CD4-positive, alpha-beta T cell treated with Interleukin-17A for 1 hour (primary cell): Measurements from ENCODE around the gene ABAT.

ENCODE experiments used
- DNase-seq: peaks from one replicate; pipeline ENCODE4 v3.0.0-alpha.2; 2020

Gene ABAT

DNA sequence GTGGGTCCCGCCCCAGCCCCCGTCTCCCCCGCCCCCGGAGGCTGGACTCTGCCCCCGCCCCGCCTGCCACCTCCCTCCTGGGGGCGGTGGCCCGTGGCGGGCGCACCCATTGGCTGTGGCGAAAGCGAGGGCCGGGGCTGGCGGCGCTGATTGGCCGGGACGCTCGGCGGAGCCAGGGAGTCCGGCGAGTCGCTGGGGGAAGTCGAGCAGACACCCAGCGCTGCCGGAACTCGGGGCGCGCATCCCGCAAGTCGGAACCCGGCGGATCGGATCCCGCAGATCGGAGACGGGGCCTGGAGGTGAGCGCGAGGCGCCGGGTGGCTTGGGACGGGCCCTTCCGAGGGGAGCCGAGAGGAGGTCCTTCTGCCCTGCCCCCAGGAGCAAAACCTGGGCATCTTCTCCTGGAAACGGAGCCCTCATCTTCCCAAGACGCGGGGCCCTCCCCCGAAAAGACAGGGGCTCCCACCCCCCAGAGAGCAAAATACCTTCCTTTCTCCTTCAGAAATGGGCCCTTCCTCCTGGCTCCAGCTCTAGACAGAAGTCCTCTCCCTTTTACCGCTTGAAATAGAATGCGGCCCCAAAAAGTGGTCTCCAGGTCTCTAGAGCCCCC lies at the start of gene ABAT:
Gene ABAT, plus strand, starts transcription at position 205 of the 610 bp plus-strand sequence. CDS start 61,123 bp downstream, outside the sequence.
- DNase-seq, result peak; percentile 90

DNA sequence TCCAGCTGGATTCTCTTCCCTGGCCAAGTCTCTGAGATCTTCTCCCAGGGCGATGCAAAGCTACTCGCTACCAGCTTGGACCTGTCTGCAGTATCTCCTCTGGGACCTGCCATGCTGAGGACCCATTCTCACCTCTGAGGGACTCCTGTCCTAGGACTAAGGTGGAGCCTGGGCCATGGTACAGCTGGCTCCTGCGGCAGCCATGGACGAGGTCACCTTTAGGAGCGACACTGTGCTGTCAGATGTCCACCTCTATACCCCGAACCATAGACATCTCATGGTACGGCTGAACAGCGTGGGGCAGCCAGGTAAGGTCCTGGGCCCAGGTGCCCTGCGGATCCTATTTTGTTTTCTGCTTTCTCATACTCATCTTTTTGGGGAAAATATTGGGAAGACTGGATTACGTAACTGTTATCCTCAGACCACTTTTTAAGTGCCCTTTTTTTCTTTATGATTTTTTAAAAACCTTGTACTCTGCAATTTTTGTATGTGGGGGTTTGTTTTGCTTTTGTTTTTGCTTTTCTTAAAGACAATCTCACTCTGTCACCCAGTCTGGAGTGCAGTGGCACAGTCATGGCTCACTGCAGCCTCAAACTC lies 48.8 kb upstream of the ABAT start:
- no peak for DNase-seq

DNA sequence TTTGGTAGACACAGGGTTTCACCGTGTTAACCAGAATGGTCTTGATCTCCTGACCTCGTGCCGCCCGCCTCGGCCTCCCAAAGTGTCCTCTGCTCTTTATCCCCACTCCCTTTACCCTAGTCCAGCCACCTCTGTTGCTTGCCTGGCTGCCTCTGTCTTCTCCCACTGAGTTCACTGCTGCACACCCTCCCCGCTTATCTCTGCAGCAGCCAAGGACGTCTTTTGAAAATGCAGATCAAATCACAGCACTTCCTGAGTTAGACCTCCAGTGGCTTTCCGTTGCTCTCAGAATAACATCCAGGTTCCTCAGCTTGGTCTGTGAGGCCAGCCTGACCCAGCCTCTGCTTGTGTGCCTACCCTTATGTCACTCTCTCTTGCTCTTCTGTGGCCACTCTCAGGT lies 47.5 kb upstream of the ABAT start:
- DNase-seq, result no peak

DNA sequence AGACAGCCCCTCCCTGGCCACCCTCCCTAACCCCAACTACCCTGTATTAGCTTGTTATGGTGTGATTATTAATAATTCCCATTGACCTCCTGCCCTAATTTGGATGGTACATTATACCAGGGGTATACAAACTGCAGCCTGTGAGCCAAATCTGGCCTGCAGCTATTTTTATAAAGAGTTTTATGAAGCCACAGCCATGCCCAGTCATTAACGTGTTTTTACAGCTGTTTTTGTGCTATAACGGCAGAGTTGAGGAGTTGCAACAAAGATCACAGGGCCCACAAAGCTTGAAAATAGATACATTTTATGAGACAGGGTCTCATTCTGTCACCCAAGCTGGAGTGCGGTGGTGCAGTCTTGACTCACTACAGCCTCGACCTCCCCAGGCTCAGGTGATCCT lies 47.0 kb upstream of the ABAT start:
- no peak for DNase-seq

DNA sequence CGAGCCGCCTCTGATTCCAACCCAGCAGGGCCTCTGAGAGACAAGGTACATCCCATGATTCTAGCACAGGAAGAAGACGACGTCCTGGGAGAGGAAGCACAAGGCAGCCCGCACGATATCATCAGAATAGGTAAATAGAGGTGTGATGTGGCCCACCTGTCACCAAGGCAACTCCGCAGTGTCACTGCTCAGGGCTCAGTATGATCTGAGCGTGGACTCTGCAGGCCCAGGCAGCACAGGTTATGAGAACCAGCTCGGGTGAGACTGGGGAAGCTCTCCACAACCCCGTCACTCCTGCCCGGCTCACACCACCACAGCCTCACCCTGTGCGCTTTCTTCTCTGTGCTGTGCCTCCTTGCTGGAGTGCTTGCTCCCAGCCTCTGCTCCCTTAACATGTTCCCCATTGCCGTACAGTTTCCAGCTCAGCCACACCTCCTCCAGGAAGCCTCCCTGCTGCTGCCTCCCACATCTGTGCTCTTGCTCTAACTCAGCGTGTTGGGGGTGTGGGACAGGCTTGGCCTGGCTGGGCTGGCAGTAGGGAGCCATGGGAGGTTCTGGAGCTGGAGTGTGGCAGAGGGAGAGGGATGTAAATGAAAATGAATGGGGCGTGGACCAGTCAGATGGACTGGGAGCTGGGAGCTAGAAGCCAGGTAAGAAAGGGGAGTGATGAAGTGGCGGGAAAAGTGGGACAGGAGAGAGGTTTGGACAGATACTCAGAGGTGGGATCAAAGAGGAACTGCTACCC lies 45.3 kb upstream of the ABAT start:
- no peak for DNase-seq

DNA sequence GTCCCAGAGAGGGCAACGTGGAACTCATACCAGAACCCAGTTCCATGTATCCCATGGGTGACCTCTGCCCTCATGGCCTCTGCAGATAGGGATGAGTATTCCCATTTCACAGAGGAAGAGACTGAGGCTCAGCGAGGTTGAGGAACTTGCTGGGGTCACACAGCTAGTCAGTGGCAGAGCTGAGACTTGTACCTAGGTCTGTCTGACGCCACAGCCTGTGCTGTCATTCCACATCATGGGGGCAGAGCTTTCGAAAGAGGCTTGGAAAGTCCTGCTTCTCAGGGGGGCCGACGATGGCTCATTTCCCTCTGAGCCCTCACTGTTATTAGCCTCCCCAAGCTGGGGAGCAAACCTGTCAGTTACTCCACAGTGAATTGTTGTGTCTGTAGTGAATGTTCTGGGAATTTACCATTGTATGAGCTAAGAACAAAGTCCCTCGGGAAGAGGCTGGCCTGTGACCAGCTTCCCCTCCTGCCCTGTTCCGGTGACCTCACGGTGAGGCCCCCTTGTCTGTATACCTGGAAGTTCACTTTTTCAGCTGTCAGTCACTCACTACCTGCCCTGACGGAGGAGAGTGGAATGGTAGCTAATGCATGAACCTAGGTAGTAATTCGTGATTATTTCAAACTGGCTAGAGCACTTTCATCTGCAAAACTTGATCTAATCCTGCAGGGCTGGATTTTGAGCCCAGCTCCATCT lies 44.0 kb upstream of the ABAT start:
- DNase-seq, result no peak

DNA sequence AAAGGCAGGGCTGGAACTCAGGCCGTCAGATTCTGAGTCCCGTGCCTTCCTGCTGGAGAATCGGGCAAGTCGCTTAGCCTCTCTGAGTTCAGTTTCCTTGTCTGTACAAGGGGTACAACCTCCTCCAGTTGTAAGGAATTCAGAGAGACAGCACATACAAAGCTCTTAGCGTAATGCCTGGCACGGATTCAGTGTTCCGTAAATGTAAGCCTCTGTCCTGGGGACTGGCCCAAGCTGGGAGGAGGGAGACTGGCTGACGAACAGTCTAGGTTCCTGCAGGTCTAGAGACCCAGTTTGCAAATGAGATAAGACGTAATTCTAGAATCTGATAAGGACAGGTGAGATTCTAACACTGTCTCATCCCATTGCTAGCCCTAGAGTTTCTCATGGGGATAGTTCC lies 43.0 kb upstream of the ABAT start:
- no peak for DNase-seq

- DNase-seq, result no peak
Measured at GRCh38 chr16:8631818-8632465, 42.5 kb upstream of the ABAT start.

DNA sequence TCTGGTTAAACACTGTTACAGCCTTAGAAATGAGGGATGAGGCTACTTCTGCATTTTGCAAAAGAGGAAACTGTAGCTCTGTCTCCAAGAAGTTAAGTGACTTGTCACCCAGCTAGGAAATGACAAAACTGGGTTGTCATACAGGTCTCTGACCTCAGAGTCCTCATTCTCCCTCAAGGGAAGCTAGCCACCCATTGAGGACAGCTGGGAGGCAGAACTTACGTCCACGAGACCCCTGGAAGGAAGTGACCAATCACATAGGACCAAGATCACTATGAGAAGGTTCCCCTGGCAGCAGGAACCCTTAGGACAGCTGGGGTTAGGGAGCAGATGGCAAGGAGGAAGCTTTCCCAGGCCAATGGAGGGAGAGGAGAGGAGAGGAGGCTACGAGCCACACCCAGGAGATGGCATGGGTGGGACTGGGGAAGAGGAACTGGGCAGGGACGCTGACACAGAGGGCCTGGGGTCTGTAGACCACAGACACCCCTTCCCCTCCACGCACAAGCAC lies 41.7 kb upstream of the ABAT start:
- DNase-seq, result peak; percentile 42

- no peak for DNase-seq
Measured at GRCh38 chr16:8634991-8635736, 39.3 kb upstream of the ABAT start.

GRCh38 chr16:8639694-8640093 lies 34.7 kb upstream of the ABAT start:
- DNase-seq, result no peak

DNA sequence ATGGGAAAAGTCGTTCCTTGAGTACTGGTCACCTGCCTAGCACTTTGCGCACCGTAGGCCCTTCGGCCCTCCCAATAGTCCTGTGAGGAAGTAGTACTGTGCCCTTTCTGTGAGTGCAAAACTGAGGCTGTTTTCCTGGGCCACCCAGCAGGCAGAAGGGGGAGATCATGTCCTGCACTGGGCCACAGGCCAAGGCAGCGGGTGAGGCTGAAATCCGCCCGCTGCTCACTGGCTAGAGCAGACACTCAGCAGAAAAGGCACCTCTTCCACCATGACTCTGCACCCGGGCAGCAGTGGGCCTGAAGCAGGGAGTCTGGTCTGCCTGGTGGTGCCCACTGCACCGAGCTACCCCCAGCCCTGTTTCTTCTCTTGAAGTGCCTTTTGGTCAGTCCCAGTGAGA lies 32.7 kb upstream of the ABAT start:
- DNase-seq, result no peak

- no peak for DNase-seq
Measured at GRCh38 chr16:8642146-8642545, 32.3 kb upstream of the ABAT start.

DNA sequence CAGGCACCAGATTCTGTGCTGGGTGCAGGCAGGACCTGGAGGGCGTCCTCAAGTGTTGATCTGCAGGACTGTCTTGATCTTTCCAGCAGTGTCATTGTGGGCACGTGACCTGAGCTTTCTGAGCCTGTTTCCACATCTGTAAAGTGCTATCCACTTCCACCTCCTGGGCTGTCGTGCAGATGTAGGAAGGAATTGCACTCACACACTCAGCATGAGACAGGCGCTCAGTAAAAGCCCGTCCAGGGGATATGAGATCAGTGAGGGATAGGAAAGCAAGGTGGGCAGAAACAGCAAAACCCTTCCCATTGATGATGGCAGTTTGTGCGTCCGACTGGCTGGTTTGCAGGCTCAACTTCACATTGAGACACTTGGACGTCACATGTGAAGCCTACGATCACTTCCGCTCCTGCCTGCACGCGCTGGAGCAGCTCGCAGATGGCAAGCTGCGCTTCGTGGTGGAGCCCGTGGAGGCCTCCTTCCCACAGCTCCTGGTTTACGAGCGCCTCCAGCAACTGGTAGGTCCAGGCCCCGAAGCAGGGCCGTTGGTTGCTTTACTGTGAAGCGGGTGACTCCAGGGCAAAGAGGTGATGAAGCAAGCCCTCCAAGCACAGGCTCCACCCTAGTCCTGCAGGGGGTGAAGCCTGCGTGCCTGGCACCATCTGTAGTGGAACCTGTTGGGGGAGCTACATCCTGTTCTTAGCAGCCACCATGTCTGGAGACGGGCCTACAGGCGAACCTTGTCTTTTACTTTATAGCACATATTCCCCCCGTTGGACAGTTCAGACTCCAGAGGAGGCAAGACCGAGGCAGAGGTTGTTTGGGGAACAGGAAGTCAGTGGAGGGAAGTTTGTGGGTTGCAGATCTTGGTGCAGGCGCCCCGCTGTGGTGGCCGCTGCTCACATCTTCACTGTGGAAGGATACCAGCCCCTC lies 29.9 kb upstream of the ABAT start:
- peak; percentile 6 for DNase-seq

- no peak for DNase-seq
Measured at GRCh38 chr16:8645141-8645521, 29.3 kb upstream of the ABAT start.

- DNase-seq, result no peak
Measured at GRCh38 chr16:8645831-8646230, 28.6 kb upstream of the ABAT start.

GRCh38 chr16:8646326-8647053 lies 27.9 kb upstream of the ABAT start:
- no peak for DNase-seq

DNA sequence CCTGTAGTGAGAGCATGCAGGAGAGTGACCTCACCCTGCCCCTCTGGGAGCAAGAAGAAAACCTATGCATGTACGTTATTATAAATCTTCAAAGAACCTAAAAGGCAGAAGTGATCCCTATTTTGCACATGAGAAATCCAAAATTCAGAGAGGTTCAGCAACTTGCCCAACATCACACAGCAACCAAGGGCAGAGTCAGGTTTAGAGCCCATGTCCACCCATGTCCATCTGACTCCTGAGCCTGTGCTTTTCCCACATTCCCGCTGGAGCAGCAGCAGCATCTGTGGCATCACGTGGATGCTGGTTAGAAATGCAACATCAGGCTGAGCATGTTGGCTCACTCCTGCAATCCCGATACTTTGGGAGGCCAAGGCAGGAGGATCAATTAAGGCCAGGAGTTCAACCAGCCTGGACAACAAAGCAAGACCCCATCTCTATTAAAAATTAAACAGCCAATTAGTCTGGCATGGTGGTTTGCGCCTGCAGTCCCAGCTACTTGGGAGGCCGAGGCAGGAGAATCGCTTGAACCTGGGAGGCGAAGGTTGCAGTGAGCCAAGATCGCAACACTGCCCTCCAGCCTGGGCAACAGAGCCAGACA lies 26.6 kb upstream of the ABAT start:
- DNase-seq, result no peak

DNA sequence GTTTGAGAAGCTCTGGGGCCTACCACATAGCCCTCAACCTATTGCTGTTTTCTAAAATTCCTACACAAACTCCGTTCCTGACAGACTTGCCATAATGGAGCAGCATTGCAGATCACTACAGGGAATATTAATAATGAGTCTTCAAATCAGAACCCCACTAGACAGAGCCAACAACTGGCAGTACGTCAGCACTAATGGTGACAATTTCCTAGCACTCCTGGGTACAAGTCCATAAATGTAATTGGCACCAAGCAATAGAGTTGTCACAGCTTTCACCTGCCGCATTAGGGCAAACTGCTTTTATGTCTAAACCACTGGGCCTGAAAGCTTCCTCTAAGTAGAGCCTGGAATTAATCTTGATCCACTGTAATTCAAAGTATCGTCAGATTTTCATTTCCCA lies 25.5 kb upstream of the ABAT start:
- DNase-seq, result no peak
